ENCODE measurements around the gene TXLNB.
"Not testable (repeated sequence)": the region's sequence is repeated elsewhere in the genome, so short reads cannot be mapped to it uniquely, and the experiment has no call there.

The TXLNB gene

DNA sequence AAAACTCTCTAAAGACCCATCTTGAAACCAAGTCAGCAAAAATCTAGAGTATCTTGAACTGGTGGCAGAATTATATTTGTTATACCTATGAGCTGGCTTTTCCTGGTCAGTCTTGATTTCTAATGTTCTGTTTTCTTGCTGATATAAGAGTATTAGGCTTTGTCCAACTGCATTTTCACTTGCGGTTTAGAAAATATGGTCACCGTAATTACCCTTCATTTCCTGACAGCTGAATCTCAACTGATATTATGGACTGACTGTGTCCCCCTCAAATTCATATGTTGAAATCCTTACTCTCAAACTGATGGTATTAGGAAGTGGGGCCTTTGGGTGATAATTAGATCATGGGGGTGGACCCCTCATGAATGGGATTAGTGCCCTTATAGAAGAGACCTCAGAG lies 72.1 kb downstream of the TXLNB start:
- no peak overlapping the region for H3K4me3 Mint-ChIP-seq
- peaks cover 5% of the 10 kb centered on the region for H3K4me1 Mint-ChIP-seq
- H3K9me3 Mint-ChIP-seq, result peaks cover 2% of the 10 kb centered on the region
- no peak for ATAC-seq (ENCODE audit: low read depth)
- H3K27ac Mint-ChIP-seq, result peak overlapping the region; percentile 33
- H3K27me3 Mint-ChIP-seq, result no peaks in the 10 kb centered on the region
- DNase-seq (ENCODE audit: low spot score in 2 of 2), result no peak
- H3K36me3 Mint-ChIP-seq, result peaks cover 2% of the 10 kb centered on the region

DNA sequence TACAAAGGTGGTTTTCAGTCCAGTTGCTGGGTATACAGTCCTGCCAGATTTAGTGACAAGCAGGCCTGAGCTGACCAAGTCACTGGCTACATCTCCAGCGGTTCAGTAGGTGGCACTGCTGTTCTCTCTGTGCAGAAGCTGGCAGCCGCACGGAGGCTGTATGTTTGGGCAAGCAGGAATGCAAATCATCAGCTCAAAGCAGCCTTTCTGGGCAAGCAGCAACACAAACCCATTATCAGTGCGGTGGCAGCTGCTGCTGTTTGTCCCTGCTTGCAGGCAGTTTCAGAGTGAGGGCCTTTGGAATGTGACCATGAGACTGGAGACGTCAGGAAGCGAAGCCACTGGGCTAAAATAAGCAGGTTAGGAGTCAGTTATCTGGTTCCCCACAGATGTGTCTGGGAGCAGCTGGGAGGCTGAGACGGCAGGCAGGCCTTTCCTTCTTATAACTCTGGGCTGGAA lies 72.5 kb downstream of the TXLNB start:
- H3K27me3 Mint-ChIP-seq, result no peaks in the 10 kb centered on the region
- H3K4me1 Mint-ChIP-seq, result peaks cover 5% of the 10 kb centered on the region
- ATAC-seq (ENCODE audit: low read depth) (peak; percentile 100), DNase-seq (ENCODE audit: low spot score in 2 of 2) (peak; percentile 48 to 66)
- H3K9me3 Mint-ChIP-seq, result peaks cover 2% of the 10 kb centered on the region
- H3K4me3 Mint-ChIP-seq, result peak overlapping the region; percentile 56
- H3K36me3 Mint-ChIP-seq, result peaks cover 2% of the 10 kb centered on the region
- H3K27ac Mint-ChIP-seq, result peak overlapping the region; percentile 33

DNA sequence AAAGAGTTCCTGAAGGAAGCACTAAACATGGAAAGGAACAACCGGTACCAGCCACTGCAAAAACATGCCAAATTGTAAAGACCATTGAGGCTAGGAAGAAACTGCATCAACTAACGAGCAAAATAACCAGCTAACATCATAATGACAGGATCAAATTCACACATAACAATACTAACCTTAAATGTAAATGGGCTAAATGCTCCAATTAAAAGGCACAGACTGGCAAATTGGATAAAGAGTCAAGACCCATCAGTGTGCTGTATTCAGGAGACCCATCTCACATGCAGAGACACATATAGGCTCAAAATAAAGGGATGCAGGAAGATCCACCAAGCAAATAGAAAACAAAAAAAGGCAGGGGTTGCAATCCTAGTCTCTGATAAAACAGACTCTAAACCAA lies 79.3 kb downstream of the TXLNB start:
- H3K27me3 Mint-ChIP-seq, result not testable (repeated sequence)

DNA sequence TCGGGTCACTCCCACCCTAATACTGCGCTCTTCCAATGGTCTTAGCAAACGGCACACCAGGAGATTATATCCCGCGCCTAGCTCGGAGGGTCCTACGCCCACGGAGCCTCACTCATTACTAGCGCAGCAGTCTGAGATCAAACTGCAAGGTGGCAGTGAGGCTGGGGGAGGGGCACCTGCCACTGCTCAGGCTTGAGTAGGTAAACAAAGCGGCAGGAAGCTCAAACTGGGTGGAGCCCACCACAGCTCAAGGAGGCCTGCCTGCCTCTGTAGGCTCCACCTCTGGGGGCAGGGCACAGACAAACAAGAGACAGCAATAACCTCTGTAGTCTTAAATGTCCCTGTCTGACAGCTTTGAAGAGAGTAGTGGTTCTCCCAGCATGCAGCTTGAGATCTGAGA lies 81.0 kb downstream of the TXLNB start:
- Mint-ChIP-seq H3K36me3 (peaks cover 19% of the 10 kb centered on the region), H3K9me3 (peaks cover 20% of the 10 kb centered on the region)
- H3K27me3 Mint-ChIP-seq; H3K4me1 Mint-ChIP-seq; DNase-seq (ENCODE audit: low spot score in 2 of 2); H3K27ac Mint-ChIP-seq; ATAC-seq (ENCODE audit: low read depth); H3K4me3 Mint-ChIP-seq: not testable (repeated sequence)

More for the DNA sequence above, 79.3 kb downstream of the TXLNB start:
- not testable (repeated sequence) for H3K4me3 Mint-ChIP-seq; DNase-seq (ENCODE audit: low spot score in 2 of 2); H3K4me1 Mint-ChIP-seq; H3K27ac Mint-ChIP-seq; ATAC-seq (ENCODE audit: low read depth)
- Mint-ChIP-seq H3K36me3 (peaks cover 15% of the 10 kb centered on the region), H3K9me3 (peaks cover 16% of the 10 kb centered on the region)

DNA sequence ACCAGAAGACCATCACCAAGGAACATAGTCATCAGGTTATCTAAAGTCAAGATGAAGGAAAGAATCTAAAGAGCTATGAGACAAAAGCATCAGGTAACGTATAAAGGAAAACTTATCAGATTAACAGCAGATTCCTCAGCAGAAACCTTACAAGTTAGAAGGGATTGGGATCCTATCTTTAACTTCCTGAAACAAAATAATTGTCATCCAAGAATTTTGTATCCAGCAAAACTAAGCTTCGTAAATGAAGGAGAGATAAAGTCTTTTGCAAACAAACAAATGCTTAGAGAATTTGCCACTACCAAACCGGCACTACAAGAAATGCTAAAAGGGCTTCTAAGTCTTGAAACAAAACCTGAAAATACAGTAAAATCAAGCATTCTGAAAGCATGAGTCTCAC lies 86.0 kb downstream of the TXLNB start:
- no peak for DNase-seq (ENCODE audit: low spot score in 2 of 2)
- peaks cover 21% of the 10 kb centered on the region for H3K36me3 Mint-ChIP-seq
- H3K4me3 Mint-ChIP-seq, result no peak overlapping the region
- H3K27me3 Mint-ChIP-seq, result peaks cover 2% of the 10 kb centered on the region
- H3K27ac Mint-ChIP-seq, result no peak overlapping the region
- no peaks in the 10 kb centered on the region for H3K4me1 Mint-ChIP-seq
- peaks cover 19% of the 10 kb centered on the region for H3K9me3 Mint-ChIP-seq
- ATAC-seq (ENCODE audit: low read depth), result no peak

DNA sequence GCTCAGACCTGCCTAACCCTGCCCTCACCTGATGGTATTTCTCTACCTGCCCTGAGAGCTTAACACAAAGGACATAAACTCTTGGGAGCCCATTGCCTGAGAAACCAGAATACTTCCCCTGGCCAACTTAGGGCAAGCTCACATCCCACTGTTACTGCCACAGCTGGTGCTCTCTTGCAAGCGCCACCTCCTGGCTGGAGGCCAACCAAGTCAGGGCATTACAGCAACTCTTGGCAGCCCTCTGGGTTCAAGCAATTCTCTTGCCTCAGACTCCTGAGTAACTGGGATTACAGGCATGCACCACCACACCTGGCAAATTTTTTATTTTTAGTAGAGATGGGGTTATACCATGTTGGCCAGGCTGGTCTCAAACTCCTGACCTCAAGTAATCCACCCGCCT lies 86.8 kb downstream of the TXLNB start:
- ATAC-seq (ENCODE audit: low read depth) (no peak), DNase-seq (ENCODE audit: low spot score in 2 of 2) (no peak)
- Mint-ChIP-seq H3K4me3 (no peak overlapping the region), H3K27me3 (peaks cover 2% of the 10 kb centered on the region), H3K9me3 (peaks cover 19% of the 10 kb centered on the region), H3K4me1 (no peaks in the 10 kb centered on the region), H3K27ac (no peak overlapping the region), H3K36me3 (peaks cover 21% of the 10 kb centered on the region)

DNA sequence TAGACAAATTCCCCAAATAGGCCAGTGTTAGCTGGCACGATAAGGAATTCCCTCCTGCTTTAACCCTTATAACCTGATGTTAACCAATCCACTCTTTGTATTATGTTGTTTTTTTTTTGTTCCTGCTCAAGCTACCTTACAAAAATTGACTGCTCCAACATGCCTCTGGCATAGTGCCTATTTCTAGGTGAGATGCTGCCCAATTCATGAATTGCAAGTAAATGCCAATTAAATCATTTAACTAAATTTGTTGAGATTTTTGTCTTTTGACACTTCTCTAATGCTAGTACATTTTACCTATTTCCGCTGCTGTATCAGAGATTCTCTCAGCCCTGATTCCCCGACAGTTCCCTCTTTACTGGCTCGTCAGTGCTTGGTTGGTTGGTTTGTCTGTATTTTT lies 90.4 kb downstream of the TXLNB start:
- DNase-seq (ENCODE audit: low spot score in 2 of 2) (no peak), ATAC-seq (ENCODE audit: low read depth) (no peak)
- peaks cover 2% of the 10 kb centered on the region for H3K27me3 Mint-ChIP-seq
- H3K36me3 Mint-ChIP-seq, result peaks cover 8% of the 10 kb centered on the region
- H3K27ac Mint-ChIP-seq, result no peak overlapping the region
- H3K4me3 Mint-ChIP-seq, result no peak overlapping the region
- H3K9me3 Mint-ChIP-seq, result peaks cover 3% of the 10 kb centered on the region
- no peaks in the 10 kb centered on the region for H3K4me1 Mint-ChIP-seq

DNA sequence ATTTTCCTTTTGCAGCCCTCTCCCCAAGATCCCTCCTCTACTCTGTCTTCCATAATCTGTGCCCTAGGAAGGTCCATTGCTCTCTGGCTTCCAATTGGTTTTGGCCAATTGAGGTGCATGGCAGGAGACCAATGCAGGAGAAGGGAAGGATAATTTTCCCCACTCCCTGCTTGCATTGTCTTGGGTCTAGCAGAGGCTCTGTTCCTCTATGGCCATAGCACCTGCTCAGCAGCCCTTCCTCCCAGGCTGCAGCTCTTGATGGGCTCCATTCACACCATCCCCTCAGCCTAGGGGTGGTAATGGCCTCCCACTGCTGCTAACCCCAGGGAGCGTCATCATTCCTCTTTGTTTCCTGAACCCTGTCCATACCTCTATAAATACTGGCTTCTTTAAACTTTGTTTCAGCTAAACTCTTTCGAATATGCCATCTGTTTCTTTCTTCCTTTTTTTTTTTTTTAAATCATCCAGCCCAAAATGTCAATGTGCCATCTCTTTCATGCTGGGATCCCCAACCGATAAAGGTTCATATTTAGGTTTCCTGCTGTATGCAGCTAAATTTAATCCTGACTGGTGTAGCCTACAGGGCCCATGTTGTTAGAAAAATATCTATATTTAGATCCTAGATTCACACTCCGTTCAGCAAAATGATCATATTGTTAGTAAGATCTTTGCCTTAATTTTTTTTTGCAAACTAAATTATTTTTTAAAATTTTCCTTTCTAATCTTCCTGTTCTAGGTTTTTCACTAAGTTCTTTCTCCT lies 93.1 kb downstream of the TXLNB start:
- no peak overlapping the region for H3K27ac Mint-ChIP-seq
- H3K4me1 Mint-ChIP-seq, result no peaks in the 10 kb centered on the region
- no peak for ATAC-seq (ENCODE audit: low read depth)
- peaks cover 2% of the 10 kb centered on the region for H3K27me3 Mint-ChIP-seq
- peaks cover 3% of the 10 kb centered on the region for H3K36me3 Mint-ChIP-seq
- no peaks in the 10 kb centered on the region for H3K9me3 Mint-ChIP-seq
- DNase-seq (ENCODE audit: low spot score in 2 of 2), result no peak
- H3K4me3 Mint-ChIP-seq, result no peak overlapping the region

DNA sequence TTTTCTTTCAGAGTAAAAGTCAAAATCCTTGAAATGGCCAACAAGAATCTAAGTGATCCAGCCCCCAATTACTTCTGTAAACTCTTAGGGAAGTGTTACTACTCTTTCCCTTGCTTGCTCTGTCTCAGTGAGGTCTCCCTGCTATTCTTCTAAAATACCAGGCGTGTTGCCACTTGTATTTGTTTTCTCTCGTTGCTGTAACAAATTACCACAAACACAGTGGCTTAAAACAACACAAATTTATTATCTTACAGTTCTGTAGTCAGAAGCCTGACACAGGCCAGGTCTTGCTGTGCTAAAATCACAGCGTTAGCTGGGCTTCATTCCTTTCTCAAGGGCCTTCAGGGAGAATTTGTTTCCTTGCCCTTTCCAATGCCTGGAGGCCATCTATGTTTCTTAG lies 97.1 kb downstream of the TXLNB start:
- no peak overlapping the region for H3K4me3 Mint-ChIP-seq
- H3K9me3 Mint-ChIP-seq, result no peaks in the 10 kb centered on the region
- DNase-seq (ENCODE audit: low spot score in 2 of 2) (no peak), ATAC-seq (ENCODE audit: low read depth) (no peak)
- peaks cover 2% of the 10 kb centered on the region for H3K4me1 Mint-ChIP-seq
- no peaks in the 10 kb centered on the region for H3K27me3 Mint-ChIP-seq
- H3K27ac Mint-ChIP-seq, result no peak overlapping the region
- H3K36me3 Mint-ChIP-seq, result no peaks in the 10 kb centered on the region

All from memory B cell (primary cell).